Measurements from ENCODE around the gene LUC7L2. TPM values are rescaled to one million over a fixed set of nuclear protein-coding genes. Genes with fewer than 3 reads are reported as not detected.

Gene LUC7L2
- total and polyA plus RNA-seq, 9 of the 15 experiments (the other 6 are each of a cell fraction or from before 2014, with no cell fraction given) = 56.1 to 207 (median 141) TPM

DNA sequence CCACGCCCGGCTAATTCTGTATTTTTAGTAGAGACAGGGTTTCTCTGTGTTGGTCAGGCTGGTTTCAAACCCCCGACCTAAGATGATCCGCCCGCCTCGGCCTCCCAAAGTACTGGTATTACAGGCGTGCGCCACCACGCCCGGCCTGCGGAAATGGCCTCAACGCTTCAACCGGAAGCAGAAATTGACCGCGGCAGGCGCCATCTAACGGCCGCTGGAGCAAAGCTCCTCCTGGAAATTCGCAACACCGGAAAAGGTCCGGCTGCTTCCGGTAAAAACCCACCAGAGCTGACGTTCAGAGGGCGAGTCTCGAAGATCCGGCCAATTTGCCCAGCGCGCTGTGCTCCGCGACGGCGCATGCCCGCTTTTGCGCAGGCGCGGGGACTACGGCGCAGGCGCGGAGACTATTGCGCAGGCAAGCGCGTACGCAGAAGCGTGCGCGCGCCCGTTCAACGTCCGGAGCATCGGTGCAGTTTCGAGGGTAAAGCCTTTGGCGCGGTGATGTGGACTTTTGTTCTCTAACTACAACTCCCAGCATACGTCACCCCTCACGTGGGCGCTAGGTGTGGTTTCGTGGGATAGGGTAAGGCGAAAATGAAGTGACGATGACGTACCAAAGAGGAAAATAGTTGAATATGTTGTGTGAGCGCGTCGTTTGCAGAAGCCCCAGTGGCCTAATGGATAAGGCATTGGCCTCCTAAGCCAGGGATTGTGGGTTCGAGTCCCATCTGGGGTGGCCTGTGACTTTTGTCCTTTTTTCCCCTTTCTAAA lies 19.5 kb upstream of the LUC7L2 start (continued):
- TF ChIP-seq, protein P1, sequence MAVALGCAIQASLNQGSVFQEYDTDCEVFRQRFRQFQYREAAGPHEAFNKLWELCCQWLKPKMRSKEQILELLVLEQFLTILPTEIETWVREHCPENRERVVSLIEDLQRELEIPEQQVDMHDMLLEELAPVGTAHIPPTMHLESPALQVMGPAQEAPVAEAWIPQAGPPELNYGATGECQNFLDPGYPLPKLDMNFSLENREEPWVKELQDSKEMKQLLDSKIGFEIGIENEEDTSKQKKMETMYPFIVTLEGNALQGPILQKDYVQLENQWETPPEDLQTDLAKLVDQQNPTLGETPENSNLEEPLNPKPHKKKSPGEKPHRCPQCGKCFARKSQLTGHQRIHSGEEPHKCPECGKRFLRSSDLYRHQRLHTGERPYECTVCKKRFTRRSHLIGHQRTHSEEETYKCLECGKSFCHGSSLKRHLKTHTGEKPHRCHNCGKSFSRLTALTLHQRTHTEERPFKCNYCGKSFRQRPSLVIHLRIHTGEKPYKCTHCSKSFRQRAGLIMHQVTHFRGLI (CRISPR knock-in tag; IDR thresholded peaks at IDR 0.05) = peak; percentile 60; the same call in 1 of the 2 replicates
- TF ChIP-seq NR2C2 (CRISPR knock-in tag; IDR thresholded peaks at IDR 0.05) = peak; percentile 97
- TF ChIP-seq NR2C2 (tag; IDR thresholded peaks at IDR 0.05) = peak; percentile 99
- TF ChIP-seq SP1 (CRISPR knock-in tag; IDR thresholded peaks at IDR 0.05) = no peak; the same call in none of the 2 replicates
- peak; percentile 98 for TF ChIP-seq ZBTB8A (IDR thresholded peaks at IDR 0.05; ENCODE audit: partially characterized antibody)
- peak; percentile 42; the same call in 1 of the 2 replicates for TF ChIP-seq SPI1 (IDR thresholded peaks at IDR 0.05; ENCODE audit: borderline replicate concordance, low read depth, low read length)
- TF ChIP-seq SLC30A9 (CRISPR knock-in tag; IDR thresholded peaks at IDR 0.05) = no peak
- TF ChIP-seq, protein P2, sequence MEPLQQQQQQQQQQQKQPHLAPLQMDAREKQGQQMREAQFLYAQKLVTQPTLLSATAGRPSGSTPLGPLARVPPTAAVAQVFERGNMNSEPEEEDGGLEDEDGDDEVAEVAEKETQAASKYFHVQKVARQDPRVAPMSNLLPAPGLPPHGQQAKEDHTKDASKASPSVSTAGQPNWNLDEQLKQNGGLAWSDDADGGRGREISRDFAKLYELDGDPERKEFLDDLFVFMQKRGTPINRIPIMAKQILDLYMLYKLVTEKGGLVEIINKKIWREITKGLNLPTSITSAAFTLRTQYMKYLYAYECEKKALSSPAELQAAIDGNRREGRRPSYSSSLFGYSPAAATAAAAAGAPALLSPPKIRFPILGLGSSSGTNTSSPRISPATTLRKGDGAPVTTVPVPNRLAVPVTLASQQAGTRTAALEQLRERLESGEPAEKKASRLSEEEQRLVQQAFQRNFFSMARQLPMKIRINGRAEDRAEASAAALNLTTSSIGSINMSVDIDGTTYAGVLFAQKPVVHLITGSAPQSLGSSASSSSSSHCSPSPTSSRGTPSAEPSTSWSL (CRISPR knock-in tag; IDR thresholded peaks at IDR 0.05; ENCODE audit: borderline replicate concordance) = 0 out of 2 replicates have a peak, but pooled peaks have one; percentile 67
- TF ChIP-seq ZNF311 (CRISPR knock-in tag; IDR thresholded peaks at IDR 0.05) = peak; percentile 82
- no peak for TF ChIP-seq ZKSCAN3 (CRISPR knock-in tag; IDR thresholded peaks at IDR 0.05)
- peak; percentile 88; the same call in 1 of the 2 replicates for TF ChIP-seq MIER1 (IDR thresholded peaks at IDR 0.05; ENCODE audit: low read depth)
- TF ChIP-seq, protein P3, sequence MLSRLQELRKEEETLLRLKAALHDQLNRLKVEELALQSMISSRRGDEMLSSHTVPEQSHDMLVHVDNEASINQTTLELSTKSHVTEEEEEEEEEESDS (CRISPR knock-in tag; IDR thresholded peaks at IDR 0.05) = no peak
- no peak; the same call in 1 of the 2 replicates for TF ChIP-seq TCF7L2 (IDR thresholded peaks at IDR 0.05; ENCODE audit: low read depth, low read length)
- TF ChIP-seq, protein P4, sequence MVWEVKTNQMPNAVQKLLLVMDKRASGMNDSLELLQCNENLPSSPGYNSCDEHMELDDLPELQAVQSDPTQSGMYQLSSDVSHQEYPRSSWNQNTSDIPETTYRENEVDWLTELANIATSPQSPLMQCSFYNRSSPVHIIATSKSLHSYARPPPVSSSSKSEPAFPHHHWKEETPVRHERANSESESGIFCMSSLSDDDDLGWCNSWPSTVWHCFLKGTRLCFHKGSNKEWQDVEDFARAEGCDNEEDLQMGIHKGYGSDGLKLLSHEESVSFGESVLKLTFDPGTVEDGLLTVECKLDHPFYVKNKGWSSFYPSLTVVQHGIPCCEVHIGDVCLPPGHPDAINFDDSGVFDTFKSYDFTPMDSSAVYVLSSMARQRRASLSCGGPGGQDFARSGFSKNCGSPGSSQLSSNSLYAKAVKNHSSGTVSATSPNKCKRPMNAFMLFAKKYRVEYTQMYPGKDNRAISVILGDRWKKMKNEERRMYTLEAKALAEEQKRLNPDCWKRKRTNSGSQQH (CRISPR knock-in tag; IDR thresholded peaks at IDR 0.05) = peak; percentile 79
- TF ChIP-seq, protein P5, sequence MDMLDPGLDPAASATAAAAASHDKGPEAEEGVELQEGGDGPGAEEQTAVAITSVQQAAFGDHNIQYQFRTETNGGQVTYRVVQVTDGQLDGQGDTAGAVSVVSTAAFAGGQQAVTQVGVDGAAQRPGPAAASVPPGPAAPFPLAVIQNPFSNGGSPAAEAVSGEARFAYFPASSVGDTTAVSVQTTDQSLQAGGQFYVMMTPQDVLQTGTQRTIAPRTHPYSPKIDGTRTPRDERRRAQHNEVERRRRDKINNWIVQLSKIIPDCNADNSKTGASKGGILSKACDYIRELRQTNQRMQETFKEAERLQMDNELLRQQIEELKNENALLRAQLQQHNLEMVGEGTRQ (CRISPR knock-in tag; IDR thresholded peaks at IDR 0.05) = peak; percentile 99
- no peak for TF ChIP-seq ARHGAP35 (IDR thresholded peaks at IDR 0.05; ENCODE audit: partially characterized antibody)
- peak; percentile 92 for TF ChIP-seq RHOXF2B (CRISPR knock-in tag; conservative IDR thresholded peaks at IDR 0.05)
- peak; percentile 82 for TF ChIP-seq OTX1 (CRISPR knock-in tag; IDR thresholded peaks at IDR 0.05)
- no peak for TF ChIP-seq SMARCE1 (IDR thresholded peaks at IDR 0.05)
- TF ChIP-seq, protein P6, sequence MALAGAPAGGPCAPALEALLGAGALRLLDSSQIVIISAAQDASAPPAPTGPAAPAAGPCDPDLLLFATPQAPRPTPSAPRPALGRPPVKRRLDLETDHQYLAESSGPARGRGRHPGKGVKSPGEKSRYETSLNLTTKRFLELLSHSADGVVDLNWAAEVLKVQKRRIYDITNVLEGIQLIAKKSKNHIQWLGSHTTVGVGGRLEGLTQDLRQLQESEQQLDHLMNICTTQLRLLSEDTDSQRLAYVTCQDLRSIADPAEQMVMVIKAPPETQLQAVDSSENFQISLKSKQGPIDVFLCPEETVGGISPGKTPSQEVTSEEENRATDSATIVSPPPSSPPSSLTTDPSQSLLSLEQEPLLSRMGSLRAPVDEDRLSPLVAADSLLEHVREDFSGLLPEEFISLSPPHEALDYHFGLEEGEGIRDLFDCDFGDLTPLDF (CRISPR knock-in tag; IDR thresholded peaks at IDR 0.05) = peak; percentile 92
- no peak for TF ChIP-seq RBM17 (IDR thresholded peaks at IDR 0.05; ENCODE audit: borderline replicate concordance, low read depth, low read length)
- peak in 1 of 2 experiments; percentile 94; a peak in 2 of 4 replicates for TF ChIP-seq CSDE1 (IDR thresholded peaks at IDR 0.05)
